GM18873 (cell line): ENCODE measurements around the gene NAV3.

Experiments
- ATAC-seq: cut with Tn5 transposase; IDR thresholded peaks from one replicate; pipeline ENCODE4 v1.9.1; 2021; ENCODE audit warnings: mild to moderate bottlenecking, moderate library complexity, moderate number of reproducible peaks; ENCODE audit not compliant: unreplicated experiment, low FRiP score

The NAV3 gene

GRCh38 chr12:77837876-77838291 is 7.2 kb downstream of the NAV3 start:
- no peak for ATAC-seq

- ATAC-seq, result no peak
Measured at GRCh38 chr12:77841521-77841920, 10.8 kb downstream of the NAV3 start.

GRCh38 chr12:77842430-77842829 is 11.7 kb downstream of the NAV3 start:
- ATAC-seq, result no peak

GRCh38 chr12:77845831-77846230 is 15.1 kb downstream of the NAV3 start:
- no peak for ATAC-seq

- peak; percentile 99 for ATAC-seq
Measured at GRCh38 chr12:77847060-77847541, 16.4 kb downstream of the NAV3 start.

- no peak for ATAC-seq
Measured at GRCh38 chr12:77847680-77848431, 17.2 kb downstream of the NAV3 start.

- ATAC-seq, result no peak
Measured at GRCh38 chr12:77850129-77850528, 19.4 kb downstream of the NAV3 start.

GRCh38 chr12:77850698-77851097 is 20.0 kb downstream of the NAV3 start:
- ATAC-seq, result no peak

GRCh38 chr12:77855548-77855947 is 24.9 kb downstream of the NAV3 start:
- no peak for ATAC-seq

GRCh38 chr12:77861317-77861716 is 30.6 kb downstream of the NAV3 start:
- no peak for ATAC-seq

- no peak for ATAC-seq
Measured at GRCh38 chr12:77865178-77865577, 34.5 kb downstream of the NAV3 start.

GRCh38 chr12:77878901-77879300 is 48.2 kb downstream of the NAV3 start:
- no peak for ATAC-seq

- ATAC-seq, result no peak
Measured at GRCh38 chr12:77882709-77883108, 52.0 kb downstream of the NAV3 start.

GRCh38 chr12:77888611-77889010 is 57.9 kb downstream of the NAV3 start:
- ATAC-seq, result no peak

- no peak for ATAC-seq
Measured at GRCh38 chr12:77891518-77892147, 60.9 kb downstream of the NAV3 start.

GRCh38 chr12:77893918-77894317 is 63.2 kb downstream of the NAV3 start:
- ATAC-seq, result no peak

GRCh38 chr12:77894556-77894955 is 63.9 kb downstream of the NAV3 start:
- ATAC-seq, result no peak

- no peak for ATAC-seq
Measured at GRCh38 chr12:77895699-77896098, 65.0 kb downstream of the NAV3 start.

- no peak for ATAC-seq
Measured at GRCh38 chr12:77907936-77908335, 77.2 kb downstream of the NAV3 start.

- no peak for ATAC-seq
Measured at GRCh38 chr12:77914081-77914488, 83.4 kb downstream of the NAV3 start.

- ATAC-seq, result no peak
Measured at GRCh38 chr12:77915071-77915600, 84.4 kb downstream of the NAV3 start.

GRCh38 chr12:77916276-77916675 is 85.6 kb downstream of the NAV3 start:
- ATAC-seq, result no peak
